HUDEP-2 (cell line): Measurements from ENCODE around the gene GCNT2.
"Not testable (repeated sequence)": the region's sequence is repeated elsewhere in the genome, so short reads cannot be mapped to it uniquely, and the experiment has no call there.

Experiments used
- DNase-seq, 76 experiments: peaks; one replicate each; lab custom pipeline; 2025; ENCODE audit not compliant: unreplicated experiment in 76 of 76; lab: John Stamatoyannopoulos, UW

Gene GCNT2

GRCh38 chr6:10513544-10513943, 7.6 kb upstream of the GCNT2 start:
- no peak for DNase-seq

GRCh38 chr6:10514049-10514780, 6.9 kb upstream of the GCNT2 start:
- DNase-seq: no peak

- no peak for DNase-seq
Observed at GRCh38 chr6:10516953-10517352, 4.2 kb upstream of the GCNT2 start.

- peak in 57 of 76 experiments; percentile 4 to 85 (median 61) for DNase-seq
Observed at GRCh38 chr6:10518557-10519407, 2.4 kb upstream of the GCNT2 start.

GRCh38 chr6:10519408-10519697, 1.8 kb upstream of the GCNT2 start:
- peak in 4 of 76 experiments; percentile 4 to 15 (median 14) for DNase-seq

- DNase-seq: no peak
Observed at GRCh38 chr6:10520468-10520867, 683 bp upstream of the GCNT2 start.

GRCh38 chr6:10522929-10523573, 1.9 kb downstream of the GCNT2 start:
- no peak for DNase-seq

GRCh38 chr6:10526156-10526555, 5.0 kb downstream of the GCNT2 start:
- DNase-seq: no peak

- peak in 2 of 76 experiments; percentile 16 to 17 for DNase-seq
Observed at GRCh38 chr6:10528158-10528981, 7.2 kb downstream of the GCNT2 start.

GRCh38 chr6:10529231-10529801, 8.2 kb downstream of the GCNT2 start:
- no peak for DNase-seq

- DNase-seq: not testable (repeated sequence)
Observed at GRCh38 chr6:10529828-10530374, 8.8 kb downstream of the GCNT2 start.

GRCh38 chr6:10531503-10531902, 10.4 kb downstream of the GCNT2 start:
- no peak for DNase-seq

- DNase-seq: no peak
Observed at GRCh38 chr6:10531942-10532341, 10.8 kb downstream of the GCNT2 start.

- DNase-seq: no peak
Observed at GRCh38 chr6:10532392-10532791, 11.2 kb downstream of the GCNT2 start.

GRCh38 chr6:10534419-10534762, 13.2 kb downstream of the GCNT2 start:
- no peak for DNase-seq

- no peak for DNase-seq
Observed at GRCh38 chr6:10535193-10535592, 14.0 kb downstream of the GCNT2 start.

GRCh38 chr6:10537726-10538125, 16.6 kb downstream of the GCNT2 start:
- DNase-seq: no peak

- no peak for DNase-seq
Observed at GRCh38 chr6:10540073-10540746, 19.1 kb downstream of the GCNT2 start.

- DNase-seq: no peak
Observed at GRCh38 chr6:10541591-10541990, 20.4 kb downstream of the GCNT2 start.

GRCh38 chr6:10542213-10542612, 21.1 kb downstream of the GCNT2 start:
- DNase-seq: no peak
